ENCODE results near the gene PCLAF.

DNA sequence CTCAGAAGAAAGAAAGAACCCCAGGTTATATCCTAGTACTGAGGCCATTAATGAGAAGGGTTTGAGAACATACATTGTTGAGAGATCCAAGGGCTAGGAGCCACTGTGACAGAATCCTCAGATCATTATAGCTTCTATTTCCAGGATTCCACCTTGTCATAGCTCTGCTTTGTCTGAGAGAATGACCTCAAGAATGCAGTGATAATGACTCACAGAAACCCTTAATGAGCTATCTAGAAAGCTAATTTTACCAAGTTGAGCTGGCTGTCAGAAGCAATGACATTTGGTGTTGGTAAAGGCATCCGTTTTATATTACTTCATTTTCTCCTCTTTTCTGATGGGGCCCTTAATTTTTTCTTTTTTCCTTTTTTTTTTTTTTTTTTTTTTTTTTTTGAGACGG, 17.3 kb upstream of the PCLAF start:
- TF ChIP-seq, protein P1, sequence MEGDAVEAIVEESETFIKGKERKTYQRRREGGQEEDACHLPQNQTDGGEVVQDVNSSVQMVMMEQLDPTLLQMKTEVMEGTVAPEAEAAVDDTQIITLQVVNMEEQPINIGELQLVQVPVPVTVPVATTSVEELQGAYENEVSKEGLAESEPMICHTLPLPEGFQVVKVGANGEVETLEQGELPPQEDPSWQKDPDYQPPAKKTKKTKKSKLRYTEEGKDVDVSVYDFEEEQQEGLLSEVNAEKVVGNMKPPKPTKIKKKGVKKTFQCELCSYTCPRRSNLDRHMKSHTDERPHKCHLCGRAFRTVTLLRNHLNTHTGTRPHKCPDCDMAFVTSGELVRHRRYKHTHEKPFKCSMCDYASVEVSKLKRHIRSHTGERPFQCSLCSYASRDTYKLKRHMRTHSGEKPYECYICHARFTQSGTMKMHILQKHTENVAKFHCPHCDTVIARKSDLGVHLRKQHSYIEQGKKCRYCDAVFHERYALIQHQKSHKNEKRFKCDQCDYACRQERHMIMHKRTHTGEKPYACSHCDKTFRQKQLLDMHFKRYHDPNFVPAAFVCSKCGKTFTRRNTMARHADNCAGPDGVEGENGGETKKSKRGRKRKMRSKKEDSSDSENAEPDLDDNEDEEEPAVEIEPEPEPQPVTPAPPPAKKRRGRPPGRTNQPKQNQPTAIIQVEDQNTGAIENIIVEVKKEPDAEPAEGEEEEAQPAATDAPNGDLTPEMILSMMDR (conservative IDR thresholded peaks at IDR 0.05 in 1 of 2, IDR thresholded peaks at IDR 0.05 in 1 of 2; ENCODE audit: extremely low read depth in 1 of 2, insufficient read depth in 1 of 2, low read depth in 1 of 2, low read length in 2 of 2), result no peak
- no peak for TF ChIP-seq EZH2 (IDR thresholded peaks at IDR 0.05; ENCODE audit: borderline replicate concordance, low read length)

Measured in mammary epithelial cell (primary cell).